ENCODE measurements around the gene ROBO1.
"Not testable (repeated sequence)": the region's sequence is repeated elsewhere in the genome, so short reads cannot be mapped to it uniquely, and the experiment has no call there.

Gene ROBO1

GRCh38 chr3:78717041-78717440 lies 1050.8 kb downstream of the ROBO1 start:
- no peak for DNase-seq

DNA sequence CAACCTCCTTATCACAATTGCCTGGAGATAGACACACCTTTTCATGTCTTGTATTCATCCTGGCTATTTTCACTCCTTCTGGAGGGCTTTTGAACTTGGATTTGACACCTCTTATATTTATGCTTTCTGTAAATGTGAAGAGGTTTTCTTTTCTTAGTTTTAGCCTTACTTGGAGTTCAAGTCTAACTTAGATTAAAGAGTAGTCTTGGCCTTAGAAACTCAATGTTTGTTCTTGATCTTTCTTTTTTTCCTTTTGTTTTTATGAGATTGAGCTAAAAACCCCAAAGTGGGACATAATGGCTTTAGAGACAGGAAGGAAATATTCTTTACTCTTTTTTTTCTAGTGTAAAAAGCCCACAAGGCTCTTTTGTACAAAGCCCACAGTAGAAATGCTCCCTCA lies 1054.9 kb downstream of the ROBO1 start:
- DNase-seq = no peak

GRCh38 chr3:78712270-78712669 lies 1055.5 kb downstream of the ROBO1 start:
- no peak for DNase-seq

- DNase-seq = no peak
Observed at GRCh38 chr3:78708565-78709073, 1059.2 kb downstream of the ROBO1 start.

DNA sequence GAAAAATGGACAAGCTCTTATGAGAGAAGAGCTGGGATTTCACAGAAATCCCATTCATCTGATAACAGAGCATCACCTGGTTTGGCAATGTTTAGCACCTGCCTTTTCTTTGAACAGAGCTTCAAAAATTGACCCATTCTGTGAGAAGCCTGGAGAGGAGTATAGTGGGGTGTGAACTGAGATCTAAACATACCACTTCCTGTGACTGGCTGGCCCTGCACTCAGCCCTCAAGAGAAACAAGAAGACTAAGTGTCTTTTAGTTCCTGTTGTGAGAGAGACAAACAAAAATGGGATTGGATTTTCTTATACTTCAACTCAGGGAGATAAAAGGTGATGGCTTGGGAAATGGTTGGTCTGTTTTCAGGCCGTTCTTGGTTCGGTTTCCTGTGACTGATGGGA lies 1060.2 kb downstream of the ROBO1 start:
- DNase-seq = no peak

GRCh38 chr3:78706906-78707523 lies 1060.8 kb downstream of the ROBO1 start:
- DNase-seq = no peak

DNA sequence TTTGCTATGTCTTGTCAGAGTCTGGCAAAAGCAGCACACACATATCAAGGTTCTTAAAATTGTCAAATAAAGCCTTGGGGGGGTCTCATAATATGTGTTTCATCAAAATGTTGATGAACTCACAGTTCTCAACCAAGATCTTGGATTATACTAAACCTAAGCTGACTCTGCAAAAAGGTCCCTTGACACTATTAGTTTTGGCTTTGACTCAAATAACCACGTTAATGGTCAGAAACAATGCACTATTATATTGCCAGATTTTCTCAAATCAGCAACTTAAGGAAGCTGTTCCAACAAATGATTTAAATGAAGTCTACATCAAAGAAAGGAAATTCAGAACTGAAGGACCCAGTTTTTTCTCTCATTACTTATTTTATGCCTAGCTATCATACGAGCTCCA lies 1063.9 kb downstream of the ROBO1 start:
- no peak for DNase-seq

DNA sequence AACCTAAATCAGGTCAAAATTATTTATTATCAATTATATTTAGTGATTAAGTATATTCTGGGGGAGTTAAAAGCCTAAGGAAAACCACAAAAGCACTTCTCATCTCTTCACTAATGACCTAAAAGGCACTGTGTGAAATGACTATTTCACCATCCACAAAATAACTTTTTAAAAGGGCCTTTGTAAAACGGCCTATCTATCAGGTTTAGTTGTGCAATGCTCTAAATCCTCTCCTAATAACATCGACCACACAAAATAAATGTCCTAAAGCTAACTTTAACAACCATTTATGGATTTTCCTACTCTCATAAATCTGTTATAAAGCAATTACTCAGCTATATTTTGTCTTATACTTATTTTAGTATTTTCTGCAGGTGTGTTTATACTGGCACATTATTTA lies 1066.3 kb downstream of the ROBO1 start:
- no peak for DNase-seq

GRCh38 chr3:78698431-78698830 lies 1069.4 kb downstream of the ROBO1 start:
- no peak for DNase-seq

- DNase-seq = no peak
Observed at GRCh38 chr3:78697426-78697825, 1070.4 kb downstream of the ROBO1 start.

- no peak for DNase-seq
Observed at GRCh38 chr3:78690766-78691165, 1077.0 kb downstream of the ROBO1 start.

DNA sequence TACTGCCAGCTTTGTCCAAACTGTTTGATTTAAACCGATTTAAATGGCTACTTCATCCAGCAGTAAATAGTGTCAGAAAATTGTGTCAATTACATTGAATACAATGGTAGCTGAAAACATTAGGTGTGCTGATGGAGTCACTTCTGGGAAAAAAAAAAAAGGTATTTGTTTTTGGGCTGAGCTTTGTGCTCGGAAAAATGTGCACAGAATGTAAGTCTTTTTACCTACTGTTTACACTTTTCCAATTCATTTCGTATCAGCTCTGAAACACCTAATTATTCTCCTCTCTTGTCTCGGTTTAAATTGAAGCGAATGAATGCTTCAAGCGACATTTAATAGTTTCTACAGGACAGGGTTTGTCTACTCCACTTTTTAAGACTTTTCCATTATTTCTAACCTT lies 1078.4 kb downstream of the ROBO1 start:
- DNase-seq = peak; percentile 71

GRCh38 chr3:78687520-78687919 lies 1080.3 kb downstream of the ROBO1 start:
- DNase-seq = no peak

GRCh38 chr3:78683284-78683683 lies 1084.5 kb downstream of the ROBO1 start:
- DNase-seq = no peak

- not testable (repeated sequence) for DNase-seq
Observed at GRCh38 chr3:78675119-78675805, 1092.5 kb downstream of the ROBO1 start.

- DNase-seq = peak; percentile 42
Observed at GRCh38 chr3:78670746-78671145, 1097.1 kb downstream of the ROBO1 start.

- DNase-seq = peak; percentile 49
Observed at GRCh38 chr3:78670094-78670493, 1097.7 kb downstream of the ROBO1 start.

DNA sequence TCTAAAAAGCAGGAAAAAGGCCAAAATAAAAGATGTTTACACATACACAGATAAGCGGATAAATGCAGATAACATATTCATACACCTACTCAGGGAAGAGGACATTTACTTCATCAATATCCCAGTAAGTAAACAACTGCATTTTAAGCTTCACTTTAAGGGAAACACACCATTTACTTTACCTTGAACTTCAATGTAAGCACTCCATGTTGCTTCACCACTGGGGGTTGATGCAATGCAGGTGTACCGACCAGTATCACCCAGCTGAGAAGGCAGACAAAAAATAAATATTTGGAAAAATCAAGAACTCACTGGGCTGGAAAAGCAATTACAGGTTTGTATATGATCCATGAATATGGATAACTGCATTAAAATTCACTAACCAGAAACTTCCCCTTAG lies 1099.5 kb downstream of the ROBO1 start:
- peak; percentile 67 for DNase-seq

GRCh38 chr3:78666470-78666800 lies 1101.4 kb downstream of the ROBO1 start:
- DNase-seq = no peak

DNA sequence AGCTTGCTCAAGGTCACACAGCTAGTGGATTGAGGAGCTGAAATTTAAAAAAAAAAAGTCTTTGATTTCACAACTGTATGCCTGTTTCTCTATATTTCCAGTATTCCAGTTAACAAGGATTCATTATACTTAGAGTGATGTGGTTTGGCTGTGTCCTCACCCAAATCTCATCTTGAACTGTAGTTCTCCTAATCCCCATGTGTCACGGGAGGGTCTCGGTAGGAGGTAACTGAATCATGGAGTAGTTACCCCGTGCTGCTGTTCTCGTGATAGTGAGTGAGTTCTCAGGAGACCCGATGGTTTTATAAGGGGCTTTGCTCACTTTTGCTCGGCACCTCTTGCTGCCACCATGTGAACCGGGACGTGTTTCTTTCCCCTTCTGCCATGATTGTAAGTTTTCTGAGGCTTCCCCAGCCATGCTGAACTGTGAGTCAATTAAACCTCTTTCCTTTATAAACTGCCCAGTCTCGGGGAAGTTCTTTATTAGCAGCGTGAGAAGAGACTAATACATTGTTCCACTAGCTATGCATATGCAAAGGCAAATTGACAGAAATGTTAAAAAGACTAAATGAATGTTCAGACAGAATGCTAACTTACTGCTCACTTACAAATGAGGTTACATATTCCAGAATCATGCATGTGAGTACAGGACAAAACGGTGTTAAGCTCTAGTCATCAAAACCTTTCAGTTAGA lies 1101.9 kb downstream of the ROBO1 start:
- no peak for DNase-seq

GRCh38 chr3:78665101-78665500 lies 1102.7 kb downstream of the ROBO1 start:
- no peak for DNase-seq

DNA sequence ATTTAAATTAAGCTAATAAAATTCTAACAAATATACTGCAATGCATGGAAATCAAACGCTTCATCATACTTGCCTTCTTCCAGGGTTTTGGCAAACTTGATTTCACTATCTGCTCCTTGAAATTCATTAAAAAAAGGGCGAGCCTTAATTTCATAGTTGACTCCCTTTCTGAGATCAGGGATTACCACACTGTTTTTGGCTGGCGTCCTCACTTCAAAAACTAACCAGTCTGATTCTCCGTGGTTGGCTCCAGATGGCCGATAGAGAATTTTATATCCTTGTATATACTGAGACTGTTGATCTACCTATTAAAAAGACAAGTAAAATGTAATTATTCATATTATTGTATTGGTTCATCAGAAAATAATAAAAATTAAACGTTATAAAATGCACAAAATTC lies 1106.8 kb downstream of the ROBO1 start:
- DNase-seq = no peak

- peak; percentile 38 for DNase-seq
Observed at GRCh38 chr3:78659386-78659987, 1108.3 kb downstream of the ROBO1 start.

- no peak for DNase-seq
Observed at GRCh38 chr3:78647726-78648125, 1120.1 kb downstream of the ROBO1 start.

Measured in NCI-H345 (cell line).